Measurements from ENCODE around the gene DNAH7. TPM values are rescaled to one million over a fixed set of nuclear protein-coding genes. Genes with fewer than 3 reads are reported as not detected.

The DNAH7 gene
- total and polyA plus RNA-seq, 12 donors = 0.10 to 0.74 (median 0.23) TPM; not detected in 2

DNA sequence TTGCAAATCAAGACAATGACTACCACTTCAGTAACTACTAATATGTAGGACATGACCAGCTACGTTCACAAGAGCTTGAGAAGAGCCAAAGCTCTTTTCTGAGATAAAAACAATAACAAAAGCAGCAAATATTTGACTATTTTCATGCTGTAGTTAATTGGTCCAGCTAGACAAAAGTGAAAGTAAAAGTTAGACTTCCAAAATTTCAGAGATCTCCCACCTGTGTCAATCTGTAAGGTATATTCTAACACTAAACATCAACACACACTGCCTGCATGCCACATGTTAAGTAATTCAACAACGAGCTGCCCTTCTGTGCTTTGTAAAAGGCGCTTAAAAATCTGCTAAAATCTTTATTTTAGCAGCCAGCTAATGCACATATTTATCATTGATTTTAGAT is 225.7 kb downstream of the DNAH7 start:
- WGBS, 2 donors = 72 to 73% methylated on average over 3 of the region's 3 CpGs
- no peak for TF ChIP-seq CTCF (IDR thresholded peaks at IDR 0.05)

GRCh38 chr2:195838002-195838401 is 230.6 kb downstream of the DNAH7 start:
- intact Hi-C loops (cut with DNase I) = no loop called here

More for the DNA sequence above, 225.7 kb downstream of the DNAH7 start:
- intact Hi-C loops (cut with DNase I) = no loop called here
- Histone ChIP-seq H3K36me3 (no peaks in the 10 kb centered on the region), H3K9me3 (peaks cover 0 to 18% (median 0%) of the 10 kb centered on the region in 11 donors), H3K27ac (no peak overlapping the region), H3K27me3 (no peaks in the 10 kb centered on the region), H3K4me3 (no peak overlapping the region), H3K4me1 (no peaks in the 10 kb centered on the region)
- no peak for DNase-seq
- ATAC-seq = no peak

GRCh38 chr2:195836002-195836401 is 232.6 kb downstream of the DNAH7 start:
- H3K4me1 ChIP-seq = no peaks in the 10 kb centered on the region
- 87 to 89% methylated on average over 2 of the region's 2 CpGs for WGBS, 2 donors
- no peak overlapping the region for H3K4me3 ChIP-seq
- H3K27ac ChIP-seq = no peak overlapping the region
- H3K9me3 ChIP-seq = peaks cover 0 to 13% (median 0%) of the 10 kb centered on the region in 11 donors
- intact Hi-C loops (cut with DNase I) = no loop called here
- no peaks in the 10 kb centered on the region for H3K36me3 ChIP-seq
- ATAC-seq (no peak), DNase-seq (no peak)
- H3K27me3 ChIP-seq = no peaks in the 10 kb centered on the region
- TF ChIP-seq CTCF (IDR thresholded peaks at IDR 0.05) = no peak

More at GRCh38 chr2:195838002-195838401, 230.6 kb downstream of the DNAH7 start:
- no peaks in the 10 kb centered on the region for H3K27me3 ChIP-seq
- no peak overlapping the region for H3K27ac ChIP-seq
- H3K36me3 ChIP-seq = no peaks in the 10 kb centered on the region
- no peak overlapping the region for H3K4me3 ChIP-seq
- no peak for TF ChIP-seq CTCF (IDR thresholded peaks at IDR 0.05)
- no peak for ATAC-seq
- no peaks in the 10 kb centered on the region for H3K4me1 ChIP-seq
- no peak for DNase-seq
- peaks cover 0 to 13% (median 0%) of the 10 kb centered on the region in 11 donors for H3K9me3 ChIP-seq
- 72 to 93% methylated on average over 1 of the region's 1 CpG for WGBS, 2 donors

- no peaks in the 10 kb centered on the region for H3K4me1 ChIP-seq
- DNase-seq (no peak), ATAC-seq (no peak)
- no peaks in the 10 kb centered on the region for H3K27me3 ChIP-seq
- 89 to 95% methylated on average over 1 of the region's 1 CpG for WGBS, 2 donors
- H3K4me3 ChIP-seq = no peak overlapping the region
- no peaks in the 10 kb centered on the region for H3K36me3 ChIP-seq
- H3K9me3 ChIP-seq = peaks cover 0 to 7% (median 0%) of the 10 kb centered on the region in 11 donors
- no peak for TF ChIP-seq CTCF (IDR thresholded peaks at IDR 0.05)
- no peak overlapping the region for H3K27ac ChIP-seq
- intact Hi-C loops (cut with DNase I) = no loop called here
These were observed 233.8 kb downstream of the DNAH7 start for GRCh38 chr2:195834836-195835235.
